ENCODE measurements around the gene HOXD3. TPM values are rescaled to one million over a fixed set of nuclear protein-coding genes. Genes with fewer than 3 reads are reported as not detected.

HOXD3 gene
- total RNA-seq, 1 experiment from 2014 or later: not detected

DNA sequence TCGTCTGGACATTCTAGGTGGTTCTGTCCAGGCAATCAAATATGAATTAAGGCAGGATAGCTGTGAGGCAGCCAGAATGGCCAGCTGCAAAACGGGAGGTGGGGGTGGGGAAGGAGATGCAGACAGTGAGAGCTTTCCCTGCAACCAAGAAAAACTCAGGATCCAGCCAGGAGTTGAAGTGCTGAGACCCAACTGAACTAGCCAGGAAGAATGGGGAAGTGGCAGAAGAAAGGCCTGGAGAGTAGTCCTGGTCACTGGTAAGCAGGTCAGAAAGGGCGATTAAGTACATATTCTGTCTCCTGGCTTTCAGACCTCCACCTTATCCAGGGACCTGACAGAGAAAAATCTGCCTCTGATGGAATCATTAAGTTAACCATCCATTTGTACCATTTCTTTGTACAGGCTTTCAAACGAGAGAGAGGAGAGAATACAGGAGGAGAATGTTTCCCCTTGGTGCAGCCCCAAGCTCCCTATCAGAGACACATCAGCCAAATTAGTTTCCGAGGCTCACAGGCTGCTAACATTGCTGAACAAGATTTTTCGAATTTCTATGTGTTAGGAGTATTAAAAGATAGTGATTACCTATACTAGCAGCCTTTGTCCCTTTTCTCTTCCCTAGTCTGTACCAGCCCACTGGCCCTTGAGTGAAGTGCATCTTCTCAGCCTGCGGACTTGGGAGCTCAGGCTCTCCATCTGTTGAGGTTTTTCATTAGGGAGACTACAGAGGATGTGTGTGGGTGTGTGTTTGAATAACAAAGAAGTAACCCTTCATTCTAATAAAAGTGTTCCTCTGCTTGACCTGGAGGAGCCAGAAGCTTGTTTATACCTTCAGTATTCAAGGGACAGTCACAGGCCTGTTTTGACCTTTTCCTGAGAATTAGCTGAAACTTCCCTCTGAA lies 18.9 kb downstream of the HOXD3 start:
- Mint-ChIP-seq H3K27me3 (ENCODE audit: low read depth) (peaks cover 100% of the 10 kb centered on the region), H3K27ac (no peak overlapping the region), H3K4me1 (peaks cover 49% of the 10 kb centered on the region), H3K36me3 (peaks cover 4% of the 10 kb centered on the region; the same call in 1 of the 2 replicates), H3K4me3 (peak overlapping the region; percentile 58; the same call in 1 of the 2 replicates), H3K9me3 (no peaks in the 10 kb centered on the region)
- ATAC-seq (no peak), DNase-seq (ENCODE audit: low spot score) (no peak)
- POLR2A ChIA-PET: interaction anchor here (0.7 to 1.8 kb wide), 4 partner anchors 10 to 15 kb away, joined by 3 to 5 read pairs (median 3); no protein-coding TSS in a partner anchor
- CTCF ChIA-PET: interaction anchor here (0.6 to 5.5 kb wide), 9 partner anchors 11 to 478 kb away, joined by 3 to 31 read pairs (median 4); no protein-coding TSS in a partner anchor
- TF ChIP-seq, protein P1, sequence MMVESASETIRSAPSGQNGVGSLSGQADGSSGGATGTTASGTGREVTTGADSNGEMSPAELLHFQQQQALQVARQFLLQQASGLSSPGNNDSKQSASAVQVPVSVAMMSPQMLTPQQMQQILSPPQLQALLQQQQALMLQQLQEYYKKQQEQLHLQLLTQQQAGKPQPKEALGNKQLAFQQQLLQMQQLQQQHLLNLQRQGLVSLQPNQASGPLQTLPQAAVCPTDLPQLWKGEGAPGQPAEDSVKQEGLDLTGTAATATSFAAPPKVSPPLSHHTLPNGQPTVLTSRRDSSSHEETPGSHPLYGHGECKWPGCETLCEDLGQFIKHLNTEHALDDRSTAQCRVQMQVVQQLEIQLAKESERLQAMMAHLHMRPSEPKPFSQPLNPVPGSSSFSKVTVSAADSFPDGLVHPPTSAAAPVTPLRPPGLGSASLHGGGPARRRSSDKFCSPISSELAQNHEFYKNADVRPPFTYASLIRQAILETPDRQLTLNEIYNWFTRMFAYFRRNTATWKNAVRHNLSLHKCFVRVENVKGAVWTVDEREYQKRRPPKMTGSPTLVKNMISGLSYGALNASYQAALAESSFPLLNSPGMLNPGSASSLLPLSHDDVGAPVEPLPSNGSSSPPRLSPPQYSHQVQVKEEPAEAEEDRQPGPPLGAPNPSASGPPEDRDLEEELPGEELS (CRISPR knock-in tag; IDR thresholded peaks at IDR 0.05): no peak
- no peak for TF ChIP-seq MXD4 (CRISPR knock-in tag; IDR thresholded peaks at IDR 0.05; ENCODE audit: borderline replicate concordance)
- no peak for TF ChIP-seq SOX15 (CRISPR knock-in tag; IDR thresholded peaks at IDR 0.05)
- TF ChIP-seq MYBL2 (CRISPR knock-in tag; IDR thresholded peaks at IDR 0.05): no peak
- TF ChIP-seq NR3C1 (CRISPR knock-in tag; conservative IDR thresholded peaks at IDR 0.05; ENCODE audit: low read depth): no peak
- TF ChIP-seq SP1 (CRISPR knock-in tag; conservative IDR thresholded peaks at IDR 0.05): no peak

DNA sequence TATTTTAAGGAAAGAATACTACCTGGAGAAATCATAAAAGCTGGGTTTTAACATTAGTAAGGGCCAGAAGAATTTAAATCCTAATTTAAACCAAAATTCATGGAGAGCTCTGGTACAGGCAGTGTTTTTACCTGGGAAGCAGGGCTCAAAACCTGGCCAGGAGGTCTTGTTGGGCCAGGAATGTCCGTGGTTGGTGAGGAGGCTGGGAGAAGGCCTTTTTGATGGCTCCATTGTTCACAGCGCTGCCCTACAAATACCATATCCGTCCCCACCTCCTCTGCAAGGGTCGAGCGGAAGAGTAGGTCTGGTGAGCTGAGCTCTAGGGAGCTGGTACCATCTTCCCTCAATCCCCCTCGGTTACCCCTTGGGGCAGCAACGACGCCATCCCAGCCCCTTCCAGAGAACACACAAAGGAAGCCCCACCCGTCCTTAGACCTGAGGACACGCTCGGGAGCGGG lies 20.5 kb downstream of the HOXD3 start:
- DNase-seq (ENCODE audit: low spot score): no peak
- H3K9me3 Mint-ChIP-seq: no peaks in the 10 kb centered on the region
- ChIA-PET POLR2A (no interaction called here), CTCF (interaction anchor here (0.6 to 5.5 kb wide), 5 partner anchors 12 to 460 kb away, joined by 3 to 31 read pairs (median 3); no protein-coding TSS in a partner anchor)
- no peak overlapping the region for H3K27ac Mint-ChIP-seq
- peak overlapping the region; percentile 67 for H3K4me3 Mint-ChIP-seq
- peaks cover 100% of the 10 kb centered on the region for H3K27me3 Mint-ChIP-seq (ENCODE audit: low read depth)
- peaks cover 2% of the 10 kb centered on the region; the same call in 1 of the 2 replicates for H3K36me3 Mint-ChIP-seq
- H3K4me1 Mint-ChIP-seq: peaks cover 41% of the 10 kb centered on the region
- ATAC-seq: peak; percentile 46
- TF ChIP-seq, protein P2, sequence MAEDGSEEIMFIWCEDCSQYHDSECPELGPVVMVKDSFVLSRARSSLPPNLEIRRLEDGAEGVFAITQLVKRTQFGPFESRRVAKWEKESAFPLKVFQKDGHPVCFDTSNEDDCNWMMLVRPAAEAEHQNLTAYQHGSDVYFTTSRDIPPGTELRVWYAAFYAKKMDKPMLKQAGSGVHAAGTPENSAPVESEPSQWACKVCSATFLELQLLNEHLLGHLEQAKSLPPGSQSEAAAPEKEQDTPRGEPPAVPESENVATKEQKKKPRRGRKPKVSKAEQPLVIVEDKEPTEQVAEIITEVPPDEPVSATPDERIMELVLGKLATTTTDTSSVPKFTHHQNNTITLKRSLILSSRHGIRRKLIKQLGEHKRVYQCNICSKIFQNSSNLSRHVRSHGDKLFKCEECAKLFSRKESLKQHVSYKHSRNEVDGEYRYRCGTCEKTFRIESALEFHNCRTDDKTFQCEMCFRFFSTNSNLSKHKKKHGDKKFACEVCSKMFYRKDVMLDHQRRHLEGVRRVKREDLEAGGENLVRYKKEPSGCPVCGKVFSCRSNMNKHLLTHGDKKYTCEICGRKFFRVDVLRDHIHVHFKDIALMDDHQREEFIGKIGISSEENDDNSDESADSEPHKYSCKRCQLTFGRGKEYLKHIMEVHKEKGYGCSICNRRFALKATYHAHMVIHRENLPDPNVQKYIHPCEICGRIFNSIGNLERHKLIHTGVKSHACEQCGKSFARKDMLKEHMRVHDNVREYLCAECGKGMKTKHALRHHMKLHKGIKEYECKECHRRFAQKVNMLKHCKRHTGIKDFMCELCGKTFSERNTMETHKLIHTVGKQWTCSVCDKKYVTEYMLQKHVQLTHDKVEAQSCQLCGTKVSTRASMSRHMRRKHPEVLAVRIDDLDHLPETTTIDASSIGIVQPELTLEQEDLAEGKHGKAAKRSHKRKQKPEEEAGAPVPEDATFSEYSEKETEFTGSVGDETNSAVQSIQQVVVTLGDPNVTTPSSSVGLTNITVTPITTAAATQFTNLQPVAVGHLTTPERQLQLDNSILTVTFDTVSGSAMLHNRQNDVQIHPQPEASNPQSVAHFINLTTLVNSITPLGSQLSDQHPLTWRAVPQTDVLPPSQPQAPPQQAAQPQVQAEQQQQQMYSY (CRISPR knock-in tag; IDR thresholded peaks at IDR 0.05): peak; percentile 71
- no peak for TF ChIP-seq FOXJ3 (CRISPR knock-in tag; IDR thresholded peaks at IDR 0.05; ENCODE audit: borderline replicate concordance)
- no peak for TF ChIP-seq ZNF671 (CRISPR knock-in tag; IDR thresholded peaks at IDR 0.05)
- TF ChIP-seq, protein P3, sequence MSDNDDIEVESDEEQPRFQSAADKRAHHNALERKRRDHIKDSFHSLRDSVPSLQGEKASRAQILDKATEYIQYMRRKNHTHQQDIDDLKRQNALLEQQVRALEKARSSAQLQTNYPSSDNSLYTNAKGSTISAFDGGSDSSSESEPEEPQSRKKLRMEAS (CRISPR knock-in tag; IDR thresholded peaks at IDR 0.05): no peak
- TF ChIP-seq, protein P4, sequence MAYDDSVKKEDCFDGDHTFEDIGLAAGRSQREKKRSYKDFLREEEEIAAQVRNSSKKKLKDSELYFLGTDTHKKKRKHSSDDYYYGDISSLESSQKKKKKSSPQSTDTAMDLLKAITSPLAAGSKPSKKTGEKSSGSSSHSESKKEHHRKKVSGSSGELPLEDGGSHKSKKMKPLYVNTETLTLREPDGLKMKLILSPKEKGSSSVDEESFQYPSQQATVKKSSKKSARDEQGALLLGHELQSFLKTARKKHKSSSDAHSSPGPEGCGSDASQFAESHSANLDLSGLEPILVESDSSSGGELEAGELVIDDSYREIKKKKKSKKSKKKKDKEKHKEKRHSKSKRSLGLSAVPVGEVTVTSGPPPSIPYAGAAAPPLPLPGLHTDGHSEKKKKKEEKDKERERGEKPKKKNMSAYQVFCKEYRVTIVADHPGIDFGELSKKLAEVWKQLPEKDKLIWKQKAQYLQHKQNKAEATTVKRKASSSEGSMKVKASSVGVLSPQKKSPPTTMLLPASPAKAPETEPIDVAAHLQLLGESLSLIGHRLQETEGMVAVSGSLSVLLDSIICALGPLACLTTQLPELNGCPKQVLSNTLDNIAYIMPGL (CRISPR knock-in tag; IDR thresholded peaks at IDR 0.05): no peak

Data from WTC11 (cell line).